GM12878 (cell line): ENCODE data around the gene SLC2A4RG.

ENCODE experiments used
- POLR2A ChIP-seq: IDR thresholded peaks from 2 replicates; pipeline ENCODE4 v1.6.1; 2011; ENCODE audit warnings: low read depth, mild to moderate bottlenecking, low read length
- ZBED1 ChIP-seq: IDR thresholded peaks from 2 replicates; pipeline ENCODE4 v1.6.1; 2016; ENCODE audit warnings: borderline replicate concordance
- TF ChIP-seq, protein P1 (sequence below): IDR thresholded peaks from 2 replicates; pipeline ENCODE4 v1.6.1; 2011; ENCODE audit warnings: mild to moderate bottlenecking, low read depth, low read length, moderate library complexity; ENCODE audit not compliant: insufficient replicate concordance
- TF ChIP-seq, protein P2 (sequence below), 3 experiments: IDR thresholded peaks in 2 of 3; conservative IDR thresholded peaks in 1 of 3; 2 replicates each; pipeline ENCODE4 v1.5.1; 2011; ENCODE audit warnings: low read depth in 3 of 3, low read length in 3 of 3, mild to moderate bottlenecking in 3 of 3, control low read depth in 2 of 3, moderate library complexity in 2 of 3, inconsistent platforms in 1 of 3, mixed read lengths in 1 of 3; ENCODE audit not compliant: control insufficient read depth in 2 of 3, insufficient read depth in 1 of 3; ENCODE audit errors: extremely low read depth in 1 of 3

DNA sequence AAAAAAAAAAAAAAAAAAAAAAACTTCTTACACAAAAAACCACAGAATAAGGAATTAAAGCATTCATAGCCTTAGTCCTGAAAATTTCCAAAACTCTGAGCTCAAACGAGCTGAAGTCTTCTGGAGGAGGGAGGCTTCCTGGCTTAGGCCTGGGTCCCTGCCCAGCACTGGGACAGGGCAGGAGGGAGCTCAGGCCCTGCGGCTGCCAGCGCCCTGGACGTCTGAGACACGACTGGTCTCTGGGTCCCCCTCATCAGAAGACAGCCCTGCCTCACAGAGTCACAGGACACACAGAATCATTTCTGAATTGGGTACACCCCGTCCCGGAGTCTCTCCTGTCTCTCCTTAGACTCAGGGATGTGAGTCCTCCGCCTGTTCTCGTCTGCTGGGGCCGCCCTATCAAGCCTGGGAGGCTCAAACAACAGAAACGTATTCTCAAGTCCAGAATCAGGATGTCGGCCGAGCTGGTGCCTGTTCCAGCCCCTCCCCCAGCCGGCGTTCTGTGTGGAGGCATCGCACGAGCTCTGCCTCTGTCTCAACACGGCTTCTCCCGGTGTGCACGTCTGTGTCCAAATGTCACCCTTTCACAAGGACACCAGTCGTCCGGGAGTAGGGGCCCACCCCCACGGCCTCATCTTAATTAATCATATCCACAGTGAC, 52.1 kb downstream of the SLC2A4RG start:
- TF ChIP-seq, protein P1, sequence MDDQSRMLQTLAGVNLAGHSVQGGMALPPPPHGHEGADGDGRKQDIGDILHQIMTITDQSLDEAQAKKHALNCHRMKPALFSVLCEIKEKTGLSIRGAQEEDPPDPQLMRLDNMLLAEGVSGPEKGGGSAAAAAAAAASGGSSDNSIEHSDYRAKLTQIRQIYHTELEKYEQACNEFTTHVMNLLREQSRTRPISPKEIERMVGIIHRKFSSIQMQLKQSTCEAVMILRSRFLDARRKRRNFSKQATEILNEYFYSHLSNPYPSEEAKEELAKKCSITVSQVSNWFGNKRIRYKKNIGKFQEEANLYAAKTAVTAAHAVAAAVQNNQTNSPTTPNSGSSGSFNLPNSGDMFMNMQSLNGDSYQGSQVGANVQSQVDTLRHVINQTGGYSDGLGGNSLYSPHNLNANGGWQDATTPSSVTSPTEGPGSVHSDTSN = no peak
- TF ChIP-seq, protein P2, sequence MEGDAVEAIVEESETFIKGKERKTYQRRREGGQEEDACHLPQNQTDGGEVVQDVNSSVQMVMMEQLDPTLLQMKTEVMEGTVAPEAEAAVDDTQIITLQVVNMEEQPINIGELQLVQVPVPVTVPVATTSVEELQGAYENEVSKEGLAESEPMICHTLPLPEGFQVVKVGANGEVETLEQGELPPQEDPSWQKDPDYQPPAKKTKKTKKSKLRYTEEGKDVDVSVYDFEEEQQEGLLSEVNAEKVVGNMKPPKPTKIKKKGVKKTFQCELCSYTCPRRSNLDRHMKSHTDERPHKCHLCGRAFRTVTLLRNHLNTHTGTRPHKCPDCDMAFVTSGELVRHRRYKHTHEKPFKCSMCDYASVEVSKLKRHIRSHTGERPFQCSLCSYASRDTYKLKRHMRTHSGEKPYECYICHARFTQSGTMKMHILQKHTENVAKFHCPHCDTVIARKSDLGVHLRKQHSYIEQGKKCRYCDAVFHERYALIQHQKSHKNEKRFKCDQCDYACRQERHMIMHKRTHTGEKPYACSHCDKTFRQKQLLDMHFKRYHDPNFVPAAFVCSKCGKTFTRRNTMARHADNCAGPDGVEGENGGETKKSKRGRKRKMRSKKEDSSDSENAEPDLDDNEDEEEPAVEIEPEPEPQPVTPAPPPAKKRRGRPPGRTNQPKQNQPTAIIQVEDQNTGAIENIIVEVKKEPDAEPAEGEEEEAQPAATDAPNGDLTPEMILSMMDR (IDR thresholded peaks at IDR 0.05 in 2 of 3, conservative IDR thresholded peaks at IDR 0.05 in 1 of 3; ENCODE audit: control insufficient read depth in 2 of 3, extremely low read depth in 1 of 3, insufficient read depth in 1 of 3, low read depth in 3 of 3, low read length in 3 of 3) = no peak
- TF ChIP-seq POLR2A (no peak), ZBED1 (no peak)
